AG08395 (cell line): ENCODE results near the gene ZNF444.
A peak's percentile ranks its signal among the peaks of the same experiment; 100 is the strongest.

Source experiments
- DNase-seq: peaks from one replicate; pipeline ENCODE4 v3.0.0; 2012; ENCODE audit warnings: mixed read lengths, low spot score

The ZNF444 gene

DNA sequence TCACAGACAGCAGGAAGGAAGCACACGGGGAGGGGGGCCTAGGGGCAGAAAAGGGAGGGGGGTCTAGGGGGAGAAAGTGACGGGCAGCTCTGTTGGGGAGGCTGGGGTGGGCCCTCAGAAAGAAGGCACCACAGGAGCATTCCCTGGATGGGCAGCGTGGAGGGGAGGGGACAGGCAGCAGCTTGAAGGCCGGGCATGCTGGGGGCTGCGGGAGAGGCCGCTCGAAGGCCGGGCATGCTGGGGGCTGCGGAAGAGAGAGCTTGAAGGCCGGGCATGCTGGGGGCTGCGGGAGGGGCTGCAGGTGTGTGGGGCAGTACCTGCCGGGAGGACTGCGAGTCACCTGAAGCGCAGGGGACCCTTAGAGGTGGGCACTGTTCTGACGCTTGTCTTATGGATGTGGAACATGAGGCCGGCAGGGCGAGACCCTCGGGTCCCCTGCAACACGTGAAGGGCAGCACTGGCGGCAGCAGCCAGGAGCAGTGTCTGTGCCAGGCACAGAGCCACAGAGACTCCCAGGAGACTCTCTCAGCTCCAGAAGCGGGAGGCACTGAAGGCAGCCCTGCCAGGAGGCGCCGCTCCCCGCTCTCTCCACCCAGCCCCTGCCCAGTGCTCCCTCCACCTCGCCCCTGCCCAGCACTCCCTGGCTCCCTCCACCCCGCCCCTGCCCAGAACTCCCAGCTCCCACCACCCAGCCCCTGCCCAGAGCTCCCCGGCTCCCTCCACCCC, 33.3 kb upstream of the ZNF444 start:
- no peak for DNase-seq

DNA sequence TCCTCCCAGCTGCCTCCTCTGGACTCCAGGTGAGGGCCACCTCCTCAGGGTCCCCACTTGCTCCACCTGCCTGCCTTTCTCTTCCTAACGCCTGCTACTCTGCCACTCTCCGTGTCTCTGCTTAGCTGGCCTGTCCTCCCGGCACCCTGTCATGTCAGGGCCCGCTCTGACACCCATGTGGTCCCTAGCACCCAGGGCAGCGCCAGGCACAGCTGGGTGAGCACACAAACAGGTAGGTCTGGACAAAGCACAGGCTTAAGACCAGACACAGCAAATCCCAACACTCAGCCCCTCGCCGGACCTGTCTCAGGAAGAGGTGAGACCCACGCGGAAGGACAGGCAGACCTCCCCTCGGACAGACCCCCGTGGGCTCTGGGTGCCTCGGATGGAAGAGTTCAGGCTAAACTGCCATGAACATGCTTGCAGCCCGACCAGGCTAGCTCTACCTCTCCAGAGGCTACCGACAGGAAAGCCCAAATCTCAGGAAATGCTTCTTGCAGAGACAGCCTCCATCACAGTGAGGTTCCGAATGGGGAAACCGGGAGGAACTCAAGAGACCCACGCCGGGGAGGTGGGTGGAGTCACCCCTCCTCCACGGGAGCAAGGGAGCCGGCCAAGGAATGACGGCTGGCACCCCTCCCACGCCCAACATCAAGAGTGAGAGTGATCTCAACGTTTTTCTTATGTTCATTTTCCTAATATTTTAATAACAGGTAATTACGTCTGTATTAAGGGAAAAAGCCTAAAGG, 32.5 kb upstream of the ZNF444 start:
- DNase-seq: peak; percentile 39

DNA sequence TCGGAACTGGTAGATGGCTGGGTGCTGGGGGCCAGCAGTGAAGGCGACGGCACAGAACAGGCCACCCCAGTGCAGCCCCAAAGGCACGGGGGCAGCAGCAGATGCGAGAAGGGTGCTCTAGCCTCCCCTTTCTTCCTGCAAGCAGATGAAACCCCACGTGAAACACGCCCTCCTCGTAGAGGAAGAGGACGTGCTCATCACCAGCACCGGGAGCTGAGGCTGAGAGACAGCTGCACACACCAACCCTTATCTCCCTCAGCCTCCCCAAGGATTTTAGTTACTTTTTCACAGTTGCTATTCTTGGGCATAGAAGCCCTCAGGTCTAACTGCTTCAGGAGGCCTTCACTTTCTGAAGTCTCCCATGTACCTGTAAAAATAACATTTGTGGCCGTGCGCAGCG, 31.9 kb upstream of the ZNF444 start:
- DNase-seq: peak; percentile 31

DNA sequence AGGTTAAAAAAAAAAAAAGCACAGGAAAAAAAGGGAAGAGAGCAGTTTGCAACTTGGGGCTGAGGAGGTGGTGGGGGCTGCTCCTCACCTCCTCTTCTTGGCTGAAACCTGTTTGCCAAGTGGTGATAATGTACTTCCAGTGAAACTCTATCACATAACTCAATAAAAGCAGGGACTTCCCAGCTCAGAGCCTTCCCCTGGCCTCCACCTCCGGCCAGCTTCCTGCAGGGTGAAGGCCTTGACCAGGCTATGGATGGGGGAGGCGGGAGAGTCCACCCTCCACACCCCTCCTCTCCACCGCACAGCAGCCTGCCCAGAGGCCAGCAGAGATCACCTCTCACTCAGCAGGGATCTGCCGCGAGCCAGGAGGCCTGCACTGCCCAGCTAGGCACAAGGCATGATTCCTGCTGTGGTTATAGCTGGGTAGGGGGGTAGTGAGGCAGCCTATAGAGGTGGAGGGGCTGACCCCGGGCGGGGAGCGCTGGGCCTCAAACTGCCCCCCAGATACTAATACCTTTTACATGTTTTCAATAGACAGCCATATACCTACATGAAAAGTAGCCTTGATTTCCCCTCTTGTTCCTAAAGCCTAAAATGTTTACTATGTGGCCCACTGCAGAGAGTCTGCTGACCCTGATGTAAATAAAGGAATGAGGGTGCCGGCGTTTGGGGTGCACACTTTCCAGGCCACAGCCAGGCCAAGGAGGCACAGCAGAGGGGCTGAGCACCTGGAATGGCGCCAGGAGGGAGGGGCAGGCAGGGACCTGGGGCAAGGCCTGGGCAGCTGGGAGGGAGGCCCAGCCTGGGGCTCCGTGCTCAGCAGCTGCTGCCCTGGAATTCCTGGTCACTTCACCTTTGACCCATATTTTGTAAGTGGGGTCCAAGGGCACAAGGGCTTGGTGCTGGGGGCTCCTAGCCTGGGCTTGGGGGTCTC, 30.3 kb upstream of the ZNF444 start:
- no peak for DNase-seq

DNA sequence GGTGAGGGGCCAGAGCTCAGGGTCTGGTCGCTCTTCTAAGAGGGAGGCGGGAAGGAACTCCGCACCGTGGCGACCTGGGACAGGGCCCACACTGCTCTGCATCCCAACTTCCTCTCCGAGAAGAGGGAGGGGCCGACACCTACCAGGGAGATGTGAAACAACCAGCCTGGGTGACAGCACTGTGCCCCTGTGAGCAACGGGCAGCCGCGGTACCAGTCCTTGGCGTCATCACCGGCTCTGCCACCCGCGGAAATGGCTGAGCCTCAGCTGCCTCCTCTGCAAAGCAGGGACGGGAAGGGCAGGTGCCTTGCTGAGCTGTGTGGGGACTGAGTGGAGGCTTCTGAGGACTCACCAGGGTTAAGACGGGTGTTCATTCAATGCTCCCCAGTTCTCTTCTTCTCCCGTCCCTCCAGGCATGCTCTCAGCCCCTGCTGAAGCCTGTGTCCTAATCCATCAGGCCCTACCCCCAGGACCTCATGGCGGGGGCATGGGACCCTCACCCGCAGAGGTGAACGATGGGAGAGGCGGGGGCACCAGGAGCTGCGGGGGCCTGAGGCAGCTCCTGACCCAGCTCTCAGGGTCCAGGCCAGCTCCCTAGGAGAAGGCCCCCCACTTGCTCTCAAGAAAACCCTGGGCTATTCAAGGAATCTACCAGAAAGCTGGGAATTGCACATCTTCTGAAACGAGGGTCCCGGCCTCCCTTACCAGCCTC, 29.3 kb upstream of the ZNF444 start:
- no peak for DNase-seq

DNA sequence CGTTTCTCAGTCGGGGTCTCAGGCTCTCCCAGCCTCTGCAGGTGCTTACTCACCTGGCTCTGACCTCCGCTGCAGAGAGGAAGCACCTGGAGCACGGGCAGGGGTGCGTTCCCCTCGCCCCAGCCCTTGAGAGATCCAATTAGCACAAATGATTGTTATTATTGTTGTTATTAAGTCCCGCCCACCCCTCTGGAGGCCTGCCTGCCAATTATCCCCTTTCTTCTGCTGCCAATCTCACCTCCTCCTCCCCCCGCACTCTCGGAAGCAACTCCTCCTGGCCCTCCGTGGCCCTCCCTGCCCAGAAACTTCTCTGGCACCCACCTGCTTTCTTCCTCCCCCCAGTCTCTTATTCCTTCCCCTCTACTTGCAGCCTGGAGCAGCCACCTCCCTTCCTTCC, 28.8 kb upstream of the ZNF444 start:
- no peak for DNase-seq

DNA sequence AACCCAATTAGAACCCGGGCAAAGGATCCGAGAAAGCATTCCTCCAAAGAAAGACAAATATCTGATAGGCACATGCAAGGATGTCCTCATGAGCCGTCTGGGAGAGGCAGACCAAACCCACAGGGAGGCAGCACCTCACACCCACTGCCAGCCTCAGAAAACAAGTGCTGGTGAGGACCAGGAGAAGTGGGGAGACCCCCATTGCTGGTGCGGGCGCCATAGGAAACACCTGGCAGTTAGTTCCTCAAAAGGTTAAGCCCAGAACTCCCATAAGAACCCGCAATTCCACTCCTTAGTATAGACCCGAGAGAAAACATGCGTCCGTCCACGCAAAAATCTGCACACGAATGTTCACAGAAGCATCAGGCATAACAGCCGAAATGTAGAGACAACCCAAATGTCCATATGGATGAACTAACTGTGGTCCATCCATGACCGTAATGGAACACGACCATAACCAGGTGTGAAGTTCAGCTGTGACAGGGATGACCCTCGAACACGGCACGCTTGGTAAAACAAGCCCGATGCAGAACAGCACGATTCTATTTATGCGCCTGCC, 27.9 kb upstream of the ZNF444 start:
- no peak for DNase-seq

DNA sequence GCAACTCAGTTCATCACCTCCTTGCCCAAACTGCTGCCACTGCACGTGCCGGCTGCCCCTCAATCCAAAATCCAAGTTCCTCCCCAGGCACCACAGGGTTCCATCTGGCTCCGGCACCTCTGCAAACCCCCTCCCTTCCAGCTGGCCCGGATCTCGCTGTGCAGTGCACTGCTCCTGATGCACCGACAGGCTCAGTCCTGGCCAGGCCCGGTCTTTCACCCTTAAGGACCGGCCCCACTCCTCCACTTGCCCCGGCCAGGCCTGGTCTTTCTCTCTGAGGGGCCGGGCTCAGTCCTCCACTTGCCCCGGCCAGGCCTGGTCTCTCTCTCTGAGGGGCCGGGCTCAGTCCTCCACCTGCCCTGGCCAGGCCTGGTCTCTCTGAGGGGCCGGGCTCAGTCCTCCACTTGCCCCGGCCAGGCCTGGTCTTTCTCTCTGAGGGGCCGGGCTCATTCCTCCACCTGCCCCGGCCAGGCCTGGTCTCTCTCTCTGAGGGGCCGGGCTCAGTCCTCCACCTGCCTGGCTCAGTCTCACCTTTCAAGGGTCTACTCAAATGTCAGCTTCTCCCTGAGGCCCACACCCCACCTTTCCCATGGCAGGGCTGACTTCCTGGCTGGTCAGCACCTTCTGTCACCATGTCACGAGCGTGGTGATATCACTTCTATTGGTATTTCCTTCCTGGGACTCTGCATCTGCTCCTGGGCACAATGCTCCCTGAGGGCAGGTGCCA, 26.9 kb upstream of the ZNF444 start:
- DNase-seq: no peak

DNA sequence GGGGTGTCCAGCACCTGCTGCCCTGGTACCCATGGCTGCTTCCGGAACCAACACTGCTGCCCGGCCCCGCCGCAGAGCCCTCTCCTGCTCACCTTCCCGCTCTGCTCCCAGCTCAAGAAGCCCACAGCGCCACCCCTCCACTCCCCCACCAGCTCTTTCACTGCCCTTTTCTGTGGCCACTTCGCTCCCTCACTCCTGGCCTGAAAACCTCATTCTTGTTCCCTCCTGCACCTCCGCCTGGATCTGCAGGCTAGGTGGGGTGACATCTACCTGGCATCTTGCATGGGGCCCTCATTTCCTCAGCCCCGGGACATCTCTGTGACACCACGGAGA, 26.3 kb upstream of the ZNF444 start:
- no peak for DNase-seq

DNA sequence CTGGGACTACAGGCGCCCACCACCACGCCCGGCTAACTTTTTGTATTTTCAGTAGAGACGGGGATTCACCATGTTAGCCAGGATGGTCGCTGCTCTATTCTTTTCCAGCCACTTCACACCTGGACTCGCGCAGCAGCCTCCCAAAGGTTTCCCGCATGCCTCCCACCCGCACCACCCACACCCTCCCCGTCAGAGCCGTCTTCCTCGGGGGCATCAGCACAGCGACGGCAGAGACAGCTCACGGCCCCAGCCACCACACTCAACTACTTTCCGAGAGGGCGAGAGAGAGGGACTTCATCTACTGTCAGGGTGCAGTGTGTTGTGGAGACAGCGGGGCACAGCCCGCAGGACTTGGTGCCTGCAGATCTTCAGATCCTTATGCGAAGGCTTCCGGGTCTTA, 25.6 kb upstream of the ZNF444 start:
- no peak for DNase-seq

DNA sequence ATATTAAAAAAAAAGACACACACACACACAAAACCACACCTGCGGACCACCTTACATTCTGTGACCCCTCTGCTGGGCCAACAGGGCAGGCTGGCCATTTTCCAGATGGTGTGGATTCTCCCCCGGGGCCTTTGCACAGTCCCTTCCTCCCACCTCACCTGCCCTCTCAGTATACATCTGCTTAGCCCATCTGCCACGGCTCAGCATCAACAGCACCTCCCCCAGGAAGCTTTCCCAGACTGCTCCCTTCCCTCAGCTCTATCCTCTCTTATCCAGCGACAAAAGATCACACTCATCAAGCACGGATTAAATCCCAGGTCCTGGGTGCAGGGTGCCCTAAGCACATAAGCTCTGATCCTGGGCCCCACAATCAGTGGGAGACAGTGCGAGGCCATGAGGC, 24.5 kb upstream of the ZNF444 start:
- DNase-seq: no peak

DNA sequence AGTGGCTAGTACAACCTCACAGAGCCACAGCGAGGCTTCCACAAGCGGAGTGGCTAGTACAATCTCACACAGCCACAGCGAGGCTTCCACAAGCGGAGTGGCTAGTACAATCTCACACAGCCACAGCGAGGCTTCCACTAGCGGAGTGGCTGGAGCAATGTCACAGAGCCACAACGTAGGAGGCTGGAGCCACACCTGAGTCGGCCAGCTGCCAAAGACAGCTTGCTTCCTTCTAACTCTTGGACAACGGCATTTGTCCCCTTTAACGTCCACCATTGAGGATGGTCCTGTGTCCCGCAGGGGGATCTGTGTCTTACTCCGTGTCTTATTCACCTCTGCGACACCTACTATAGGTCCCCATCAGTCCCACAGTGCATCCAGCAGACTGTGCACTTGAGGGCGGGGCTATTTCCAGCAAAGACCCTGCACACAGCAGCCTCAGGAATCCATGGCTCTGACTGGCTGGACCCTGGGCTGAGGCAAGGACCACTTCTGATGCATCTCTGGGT, 23.7 kb upstream of the ZNF444 start:
- DNase-seq: no peak

DNA sequence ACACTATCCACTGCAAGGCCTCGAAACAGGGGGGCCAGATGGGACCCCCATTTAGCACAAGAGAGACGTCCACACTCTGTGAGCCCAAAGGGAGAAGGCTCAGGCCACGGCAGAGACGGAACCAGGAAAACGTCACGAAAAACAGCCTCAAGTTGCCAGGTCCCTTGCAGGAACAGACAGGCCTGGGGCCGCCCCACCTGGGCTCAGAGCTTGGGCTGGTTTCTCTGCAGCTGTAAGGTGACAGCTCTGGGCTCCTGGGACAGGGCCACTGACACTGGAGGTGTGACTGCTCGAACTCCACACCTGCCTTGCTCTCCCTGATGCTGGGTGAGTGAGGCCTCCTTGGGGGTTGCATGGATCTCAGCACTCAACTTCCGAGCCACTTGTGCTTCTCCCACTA, 23.2 kb upstream of the ZNF444 start:
- no peak for DNase-seq

DNA sequence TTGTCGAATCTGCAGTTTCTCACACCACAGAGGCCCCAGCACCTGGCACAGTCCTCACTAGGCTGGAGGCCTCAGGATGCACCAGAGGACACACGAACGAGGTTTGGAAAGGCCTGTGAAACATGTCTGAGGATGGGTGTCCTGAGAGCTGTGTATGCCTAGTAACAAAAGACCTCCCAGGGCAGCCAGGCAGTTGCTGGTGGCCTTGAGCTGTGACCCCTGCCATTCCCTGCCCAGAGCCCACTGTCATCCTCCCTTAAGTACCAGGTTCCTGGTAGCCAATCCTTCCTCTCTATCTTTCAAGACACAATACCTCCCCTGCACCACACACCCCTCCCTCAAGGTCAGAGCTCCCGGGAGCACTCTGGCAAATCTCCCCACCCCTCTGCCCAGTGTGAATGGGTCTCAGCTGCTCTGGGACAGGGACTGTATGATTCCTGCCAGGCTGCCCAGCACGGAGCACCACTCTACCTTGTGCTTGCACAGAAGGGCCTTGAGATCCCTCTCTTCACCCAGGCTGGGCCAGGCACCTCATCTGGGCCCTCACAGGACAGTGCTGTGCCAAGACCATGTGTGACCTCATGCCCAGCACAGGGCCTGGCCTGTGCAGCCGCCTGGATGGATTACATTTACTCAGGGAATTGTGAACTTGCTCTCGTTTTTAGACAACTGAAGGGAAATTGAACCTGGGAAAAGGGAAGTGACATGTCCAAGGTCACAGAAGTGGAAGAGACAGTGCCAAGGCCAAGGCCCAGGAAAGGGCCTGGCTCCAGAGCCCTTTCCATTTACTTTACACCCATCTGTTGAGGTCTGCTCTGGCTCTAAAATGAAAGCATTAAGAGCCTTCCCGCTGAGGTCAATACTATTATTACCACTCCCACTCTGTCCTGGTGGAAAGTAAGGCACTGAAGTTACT, 22.2 kb upstream of the ZNF444 start:
- DNase-seq: no peak

DNA sequence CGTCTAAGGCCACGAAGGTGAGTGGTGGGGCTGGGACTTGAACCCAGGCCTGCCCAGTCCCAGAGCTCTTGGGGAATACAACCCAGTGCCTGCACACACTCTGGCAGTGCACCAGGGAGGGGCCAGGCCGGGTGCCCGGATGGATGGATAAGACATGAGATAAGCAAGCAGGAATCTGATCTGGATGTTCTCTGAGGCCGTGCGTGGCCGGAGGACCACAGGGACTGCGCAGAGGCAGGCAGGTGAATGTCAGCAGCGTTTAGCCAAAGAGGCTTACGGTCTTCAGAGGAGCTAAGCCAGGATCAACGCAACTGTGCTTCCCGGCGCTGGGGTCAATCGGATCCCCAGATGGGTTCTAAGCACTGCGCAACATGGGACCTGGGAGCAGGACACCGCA, 21.5 kb upstream of the ZNF444 start:
- peak; percentile 36 for DNase-seq

DNA sequence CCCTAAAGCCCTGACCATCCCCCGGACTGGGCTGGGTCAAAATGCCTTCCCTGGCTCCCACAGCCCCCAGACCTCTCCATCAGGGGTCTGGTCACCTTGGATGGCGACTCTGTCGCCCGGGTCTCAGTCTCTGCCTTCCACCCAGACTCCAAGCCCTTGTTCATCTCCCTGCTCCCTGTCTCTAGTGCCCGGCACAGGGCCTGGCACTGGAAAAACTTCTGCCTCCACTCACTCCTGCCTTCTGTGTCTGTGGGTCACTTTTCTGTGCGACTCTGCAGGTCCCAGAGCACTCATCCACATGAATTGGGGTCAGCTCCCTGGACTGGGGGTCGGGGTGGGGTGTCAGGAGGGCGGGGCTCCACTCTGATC, 21.1 kb upstream of the ZNF444 start:
- no peak for DNase-seq

DNA sequence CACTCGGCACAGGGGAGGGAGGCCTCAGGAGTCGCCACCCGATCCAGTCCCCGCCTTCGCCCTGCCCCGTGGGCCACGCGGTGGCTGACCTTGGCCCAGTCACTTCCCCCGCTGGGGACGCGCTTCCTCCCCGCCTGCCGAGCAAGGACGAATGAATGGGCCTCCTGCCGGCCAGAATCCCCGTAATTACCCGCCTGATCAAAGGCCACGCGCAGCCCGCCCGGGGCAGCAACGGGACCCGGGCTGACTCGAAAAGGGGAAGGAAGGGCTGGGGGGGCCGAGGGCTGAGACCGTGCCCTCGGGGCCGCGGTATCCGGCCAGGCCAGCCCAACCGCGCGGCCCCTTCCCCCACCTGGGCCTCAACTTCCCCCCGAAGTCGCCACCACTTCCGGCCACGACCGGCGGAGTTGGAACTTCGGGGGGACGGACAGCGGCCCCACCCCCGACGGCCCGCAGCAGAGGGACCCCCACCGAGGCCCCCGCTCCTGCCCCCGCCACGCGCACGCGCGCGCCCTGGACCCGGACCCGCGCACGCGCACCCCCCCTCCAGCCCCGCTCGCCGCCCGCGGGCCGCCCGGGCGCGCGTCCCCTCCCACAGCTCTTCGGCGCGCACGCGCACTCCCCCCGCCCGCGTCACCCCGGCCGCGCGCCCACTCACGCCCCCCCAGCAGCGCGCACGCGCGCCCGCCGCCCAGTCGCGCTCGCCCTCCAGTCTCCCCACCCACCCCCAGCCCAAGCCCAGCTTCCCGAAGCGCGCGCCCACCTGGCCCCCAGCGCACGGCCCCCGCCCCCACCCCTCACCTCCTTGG, 20.5 kb upstream of the ZNF444 start:
- peak; percentile 94 for DNase-seq

DNA sequence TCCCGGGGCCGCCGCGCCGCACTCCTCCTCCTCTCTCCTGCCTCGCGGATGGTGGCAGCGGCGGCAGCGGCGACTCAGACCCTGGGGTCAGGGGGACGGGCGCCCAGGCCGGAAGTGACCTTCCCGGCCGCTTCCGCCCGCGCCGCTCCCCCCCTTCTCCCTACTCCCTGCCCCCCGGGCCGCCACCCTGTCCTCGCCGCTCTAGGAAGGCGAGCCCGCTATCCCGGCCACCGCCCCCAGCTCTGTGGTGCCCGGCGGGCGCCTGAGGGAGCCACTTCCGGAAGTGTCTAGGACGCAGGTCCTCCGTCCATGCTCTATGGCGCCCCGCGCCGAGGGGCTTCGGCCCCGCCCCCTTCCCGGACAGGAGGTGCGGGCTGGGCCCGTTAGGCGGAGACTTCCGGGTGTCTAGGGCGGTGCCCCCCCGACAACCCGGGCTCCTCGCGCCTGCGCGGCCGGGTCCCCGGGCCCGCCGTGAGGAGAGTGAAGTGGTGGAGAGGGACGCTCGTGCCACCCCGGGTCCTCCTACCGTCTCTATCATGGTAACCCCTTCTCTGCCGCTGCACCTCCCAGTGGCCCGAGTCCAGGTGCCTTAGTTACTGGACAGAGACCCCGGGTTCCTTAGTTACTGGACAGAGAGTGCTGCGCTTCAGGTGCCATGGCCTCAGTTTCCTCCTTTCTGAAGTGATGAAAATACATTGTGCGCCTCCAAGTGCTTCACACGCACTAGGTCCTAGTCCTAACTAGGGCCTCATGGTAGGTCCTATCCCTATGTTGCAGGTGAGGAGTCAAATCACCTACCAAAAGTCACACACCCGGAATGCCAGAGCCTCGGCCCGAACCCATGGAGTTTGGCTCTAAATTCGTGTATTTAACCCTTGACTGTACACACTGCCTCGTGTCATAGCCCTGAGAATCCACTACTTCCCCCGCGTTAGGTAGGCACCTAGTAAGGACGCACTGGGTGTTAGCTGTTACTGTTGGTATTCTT, 19.6 kb upstream of the ZNF444 start, which contains the start of gene ZNF787:
TSS of gene ZNF787 (minus strand) at position 116 of the 988 bp plus-strand sequence. CDS start 18,078 bp downstream, outside the sequence.
- DNase-seq: peak; percentile 99
